Measurements from ENCODE around the gene GPSM1.
A peak's percentile ranks its signal among the peaks of the same experiment; 100 is the strongest.

The GPSM1 gene

DNA sequence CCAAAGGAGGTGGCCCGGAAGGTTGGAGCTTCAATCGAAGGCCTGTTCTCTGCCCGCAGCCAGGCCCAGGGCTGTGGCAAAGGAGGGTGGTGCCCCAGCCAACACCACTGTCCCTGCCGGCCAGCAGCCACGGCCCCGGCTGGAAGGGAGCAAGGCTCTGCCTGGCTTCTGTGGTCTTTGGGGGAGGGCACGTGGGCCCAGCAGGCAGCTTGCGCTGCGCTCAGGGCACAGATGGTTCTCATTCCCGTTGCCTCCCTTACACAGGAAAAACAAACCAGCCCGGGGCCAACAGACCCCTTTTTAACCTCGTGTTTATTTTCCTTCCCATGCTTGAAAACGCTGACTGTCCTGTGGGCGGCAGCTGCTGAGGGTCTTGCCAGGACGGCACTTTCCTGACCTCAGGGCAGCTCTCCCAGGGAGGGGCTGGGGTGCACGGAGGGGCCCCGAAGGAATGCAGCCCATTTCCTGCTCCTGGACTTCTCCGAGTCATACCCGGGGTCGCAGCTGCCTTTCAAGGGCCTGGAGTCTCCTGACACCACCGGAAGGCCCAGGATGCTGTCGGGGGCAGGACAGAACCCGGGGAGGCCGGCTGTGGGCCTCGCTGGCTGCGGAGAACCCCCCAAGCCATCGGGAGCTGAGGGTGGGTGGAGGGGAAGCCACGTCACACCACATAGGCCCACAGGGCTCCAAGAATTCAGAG is 1.1 kb upstream of the GPSM1 start:
- Histone ChIP-seq H3K27me3 (ENCODE audit: insufficient read depth, low read depth, severe bottlenecking) (no peaks in the 10 kb centered on the region), H3K36me3 (peaks cover 15% of the 10 kb centered on the region), H3K27ac (peak overlapping the region; percentile 74), H3K4me3 (ENCODE audit: low read depth, low read length) (no peak overlapping the region), H3K9me3 (ENCODE audit: severe bottlenecking) (no peaks in the 10 kb centered on the region)
- no peak for DNase-seq
- TF ChIP-seq, protein P1, sequence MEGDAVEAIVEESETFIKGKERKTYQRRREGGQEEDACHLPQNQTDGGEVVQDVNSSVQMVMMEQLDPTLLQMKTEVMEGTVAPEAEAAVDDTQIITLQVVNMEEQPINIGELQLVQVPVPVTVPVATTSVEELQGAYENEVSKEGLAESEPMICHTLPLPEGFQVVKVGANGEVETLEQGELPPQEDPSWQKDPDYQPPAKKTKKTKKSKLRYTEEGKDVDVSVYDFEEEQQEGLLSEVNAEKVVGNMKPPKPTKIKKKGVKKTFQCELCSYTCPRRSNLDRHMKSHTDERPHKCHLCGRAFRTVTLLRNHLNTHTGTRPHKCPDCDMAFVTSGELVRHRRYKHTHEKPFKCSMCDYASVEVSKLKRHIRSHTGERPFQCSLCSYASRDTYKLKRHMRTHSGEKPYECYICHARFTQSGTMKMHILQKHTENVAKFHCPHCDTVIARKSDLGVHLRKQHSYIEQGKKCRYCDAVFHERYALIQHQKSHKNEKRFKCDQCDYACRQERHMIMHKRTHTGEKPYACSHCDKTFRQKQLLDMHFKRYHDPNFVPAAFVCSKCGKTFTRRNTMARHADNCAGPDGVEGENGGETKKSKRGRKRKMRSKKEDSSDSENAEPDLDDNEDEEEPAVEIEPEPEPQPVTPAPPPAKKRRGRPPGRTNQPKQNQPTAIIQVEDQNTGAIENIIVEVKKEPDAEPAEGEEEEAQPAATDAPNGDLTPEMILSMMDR (IDR thresholded peaks at IDR 0.05; ENCODE audit: low read depth, low read length), result no peak

DNA sequence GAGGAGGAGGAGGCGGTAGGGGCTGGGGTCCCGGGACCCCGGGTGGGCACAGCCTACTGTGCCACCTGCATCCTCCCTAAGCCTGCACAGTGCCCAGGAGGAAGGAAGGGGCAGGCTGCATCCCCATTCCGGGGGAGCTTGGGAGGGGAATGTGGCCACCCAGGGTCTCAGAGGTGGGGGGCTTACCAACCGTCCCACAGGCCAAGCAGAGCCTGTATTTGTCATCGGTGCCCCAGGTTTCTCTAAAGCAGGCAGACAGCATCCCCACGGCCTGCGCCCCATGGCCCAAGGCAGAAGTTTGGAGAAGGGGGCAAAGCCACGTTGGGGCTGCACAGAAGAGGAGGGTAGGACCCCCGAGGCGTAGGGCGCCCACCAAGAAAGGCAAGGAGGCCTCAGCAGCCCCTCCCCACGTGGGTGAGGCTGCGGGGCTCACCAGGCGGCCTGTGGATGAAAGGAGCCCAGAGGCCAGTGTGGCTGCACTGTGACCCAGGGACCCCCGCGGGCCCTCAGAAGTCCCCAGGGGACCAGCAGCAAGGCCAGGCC is 507 bp upstream of the GPSM1 start:
- DNase-seq, result no peak
- Histone ChIP-seq H3K36me3 (peaks cover 17% of the 10 kb centered on the region), H3K27me3 (ENCODE audit: insufficient read depth, low read depth, severe bottlenecking) (no peaks in the 10 kb centered on the region), H3K4me3 (ENCODE audit: low read depth, low read length) (no peak overlapping the region; the same call in 1 of the 2 replicates), H3K27ac (peak overlapping the region; percentile 74), H3K9me3 (ENCODE audit: severe bottlenecking) (no peaks in the 10 kb centered on the region)
- TF ChIP-seq, protein P1 (IDR thresholded peaks at IDR 0.05; ENCODE audit: low read depth, low read length), result no peak

DNA sequence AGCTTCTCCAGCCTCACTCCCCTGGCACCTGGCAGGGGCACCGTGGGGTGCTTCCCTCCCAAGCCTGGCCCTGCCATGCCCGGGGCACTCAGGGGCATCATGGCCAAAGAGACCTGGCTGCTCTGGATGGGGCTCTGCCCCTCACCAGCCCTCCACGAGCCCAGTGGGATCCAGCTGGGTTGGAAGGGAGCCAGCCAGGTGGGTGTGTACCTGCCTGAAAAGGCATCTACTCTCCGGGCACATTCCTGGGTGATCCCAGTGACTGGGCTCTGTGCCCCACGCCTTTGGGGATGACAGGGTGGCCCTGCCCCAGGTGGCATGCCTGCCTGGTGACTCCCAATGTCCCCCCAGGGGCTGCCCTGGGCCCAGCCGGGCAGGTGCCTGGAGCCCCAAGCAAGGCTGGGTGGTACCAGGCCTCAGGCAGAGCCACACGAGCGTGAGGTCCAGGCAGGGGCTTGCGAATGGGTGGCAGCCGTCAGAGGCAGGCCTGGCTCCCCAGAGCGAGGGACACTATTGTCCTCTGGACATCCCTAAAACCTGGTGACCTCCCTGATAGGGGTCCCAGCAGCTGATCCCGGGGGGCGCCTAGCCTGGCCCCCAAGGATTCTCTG is 777 bp downstream of the GPSM1 start:
- no peaks in the 10 kb centered on the region for H3K27me3 ChIP-seq (ENCODE audit: insufficient read depth, low read depth, severe bottlenecking)
- no peak for DNase-seq
- peak overlapping the region; percentile 72 for H3K4me3 ChIP-seq (ENCODE audit: low read depth, low read length)
- TF ChIP-seq, protein P1 (IDR thresholded peaks at IDR 0.05; ENCODE audit: low read depth, low read length), result no peak
- peak overlapping the region; percentile 87 for H3K27ac ChIP-seq
- no peaks in the 10 kb centered on the region for H3K9me3 ChIP-seq (ENCODE audit: severe bottlenecking)
- H3K36me3 ChIP-seq, result peaks cover 25% of the 10 kb centered on the region

DNA sequence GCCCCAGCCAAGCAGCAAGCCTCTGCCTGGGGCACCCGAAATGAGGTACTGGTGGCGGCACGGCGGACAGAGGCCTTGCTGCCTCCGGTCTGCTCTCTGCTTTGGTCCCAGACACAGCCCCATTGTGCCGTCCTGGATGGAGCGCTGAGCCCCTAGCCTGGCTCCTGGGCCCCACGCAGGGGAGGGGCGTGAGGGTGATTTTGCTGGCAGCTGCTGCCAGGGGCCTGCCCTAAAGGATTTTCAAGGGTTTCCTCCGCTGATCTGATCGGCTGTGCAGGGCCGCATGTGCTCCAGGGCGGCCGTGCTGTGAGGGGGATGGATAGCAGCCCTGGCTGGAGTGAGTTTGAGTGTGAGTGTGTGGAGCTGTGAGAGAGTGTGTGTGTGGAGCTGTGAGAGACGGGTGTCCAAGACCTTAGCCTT is 1.3 kb downstream of the GPSM1 start:
- peak; percentile 83 for DNase-seq
- Histone ChIP-seq H3K36me3 (peaks cover 29% of the 10 kb centered on the region), H3K4me3 (ENCODE audit: low read depth, low read length) (peak overlapping the region; percentile 72), H3K27me3 (ENCODE audit: insufficient read depth, low read depth, severe bottlenecking) (no peaks in the 10 kb centered on the region), H3K27ac (peak overlapping the region; percentile 87), H3K9me3 (ENCODE audit: severe bottlenecking) (no peaks in the 10 kb centered on the region)
- TF ChIP-seq, protein P1 (IDR thresholded peaks at IDR 0.05; ENCODE audit: low read depth, low read length), result no peak

DNA sequence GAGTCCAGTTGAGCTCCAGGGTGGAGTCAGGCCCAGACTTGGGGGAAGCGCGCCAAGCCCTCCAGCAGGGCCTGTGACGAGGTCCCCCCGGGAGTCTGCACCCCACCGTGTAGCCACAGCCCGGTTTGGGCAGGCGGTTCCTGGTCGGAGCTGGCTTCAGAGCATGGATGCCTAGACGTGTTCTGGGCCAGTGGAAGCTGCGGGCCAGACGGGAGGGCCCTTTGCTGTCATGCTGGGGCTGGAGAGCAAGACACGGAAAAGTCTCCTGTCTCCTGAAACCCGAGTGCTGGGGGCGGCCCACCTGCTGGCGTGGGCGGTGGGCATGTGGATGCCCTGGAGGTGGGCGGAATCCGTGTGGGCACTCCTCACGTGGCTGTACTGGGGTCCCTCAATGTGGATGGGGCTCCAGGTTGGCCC is 1.9 kb downstream of the GPSM1 start:
- peak overlapping the region; percentile 87 for H3K27ac ChIP-seq

More for the DNA sequence above, 1.9 kb downstream of the GPSM1 start:
- TF ChIP-seq, protein P1 (IDR thresholded peaks at IDR 0.05; ENCODE audit: low read depth, low read length), result no peak
- H3K27me3 ChIP-seq (ENCODE audit: insufficient read depth, low read depth, severe bottlenecking), result no peaks in the 10 kb centered on the region
- H3K36me3 ChIP-seq, result peaks cover 33% of the 10 kb centered on the region
- H3K4me3 ChIP-seq (ENCODE audit: low read depth, low read length), result peak overlapping the region; percentile 72
- H3K9me3 ChIP-seq (ENCODE audit: severe bottlenecking), result no peaks in the 10 kb centered on the region
- no peak for DNase-seq

Measured in WERI-Rb-1 (cell line).